H1 (cell line): ENCODE data around the gene CNPY3. TPM values are rescaled to one million over a fixed set of nuclear protein-coding genes. Genes with fewer than 3 reads are reported as not detected.

Source experiments
- CHD7 ChIP-seq: fragments of 300-600 bp; sonication (generic); IDR thresholded peaks from 2 replicates; pipeline ENCODE4 v1.7.1; 2012; ENCODE audit warnings: low read length, moderate library complexity, mild to moderate bottlenecking, inconsistent platforms; ENCODE audit not compliant: insufficient replicate concordance
- polyA plus RNA-seq, 7 experiments: library from polyadenylated mRNA; depleted of rRNA in 3 of 7; stranded (reverse) in 5 of 7; unstranded in 2 of 7; fragments of >200 nt in 5 of 7; fragments of 200-250 nt in 2 of 7; gene quantifications; 1 replicate in 5 of 7; 2 replicates in 1 of 7; 4 replicates in 1 of 7; pipeline versions ENCODE4 v1.2.1 to v1.2.3, GENCODE V29; 2011 to 2013; ENCODE audit warnings: missing spikeins in 2 of 7, mixed read lengths in 2 of 7
- total RNA-seq: library from RNA; stranded (reverse); fragmentation: NEBNext Ultra II Directional; extraction: Animal tissue kit (Norgen Biotek cat#: 25700); gene quantifications from 2 replicates; pipeline ENCODE4 v1.2.1, GENCODE V29; 2021

CNPY3 gene
- total and polyA plus RNA-seq, 2 of the 8 experiments (the other 6 are each of a cell fraction or from before 2014, with no cell fraction given): 49.6 to 64.5 TPM

- TF ChIP-seq CHD7: no peak
- TF ChIP-seq, all 59 proteins: peak for 2
These were observed 30.4 kb upstream of the CNPY3 start (continued) for GRCh38 chr6:42898891-42899361.
